Neutrophil (primary cell): ENCODE measurements around the gene PDRG1.

Experiments
- H3K27ac ChIP-seq: fragments of 200-600 bp; sonication (generic); 2 replicates; pipeline ENCODE4 v1.5.1; 2016; ENCODE audit warnings: mild to moderate bottlenecking, moderate library complexity
- H3K27me3 ChIP-seq: fragments of 200-600 bp; sonication (generic); 2 replicates; pipeline ENCODE4 v1.6.0; 2016; ENCODE audit warnings: mild to moderate bottlenecking
- H3K36me3 ChIP-seq: fragments of 200-600 bp; sonication (generic); 2 replicates; pipeline ENCODE4 v1.5.1; 2017
- H3K4me1 ChIP-seq, 2 experiments: fragments of 200-600 bp in 1 of 2; sonication (generic) in 1 of 2; 1 replicate in 1 of 2; 2 replicates in 1 of 2; pipeline versions ENCODE4 v1.5.1 to v1.6.1; 2013 to 2016; ENCODE audit warnings: low read depth in 1 of 2, low read length in 1 of 2, mild to moderate bottlenecking in 1 of 2, moderate library complexity in 1 of 2; ENCODE audit not compliant: control insufficient read depth in 1 of 2, insufficient read depth in 1 of 2
- H3K4me3 ChIP-seq, 2 experiments: fragments of 200-600 bp in 1 of 2; sonication (generic) in 1 of 2; 1 replicate in 1 of 2; 2 replicates in 1 of 2; pipeline ENCODE4 v1.5.1; 2013 to 2016; ENCODE audit warnings: low read depth in 1 of 2, low read length in 1 of 2, mild to moderate bottlenecking in 1 of 2, moderate library complexity in 1 of 2
- H3K9me3 ChIP-seq: fragments of 200-600 bp; sonication (generic); 2 replicates; pipeline ENCODE4 v1.5.1; 2016
- TF ChIP-seq, protein P1 (sequence below): fragments of 200-600 bp; sonication (generic); IDR thresholded peaks from 2 replicates; pipeline ENCODE4 v1.5.1; 2016; ENCODE audit warnings: antibody characterized with exemption

PDRG1 gene

DNA sequence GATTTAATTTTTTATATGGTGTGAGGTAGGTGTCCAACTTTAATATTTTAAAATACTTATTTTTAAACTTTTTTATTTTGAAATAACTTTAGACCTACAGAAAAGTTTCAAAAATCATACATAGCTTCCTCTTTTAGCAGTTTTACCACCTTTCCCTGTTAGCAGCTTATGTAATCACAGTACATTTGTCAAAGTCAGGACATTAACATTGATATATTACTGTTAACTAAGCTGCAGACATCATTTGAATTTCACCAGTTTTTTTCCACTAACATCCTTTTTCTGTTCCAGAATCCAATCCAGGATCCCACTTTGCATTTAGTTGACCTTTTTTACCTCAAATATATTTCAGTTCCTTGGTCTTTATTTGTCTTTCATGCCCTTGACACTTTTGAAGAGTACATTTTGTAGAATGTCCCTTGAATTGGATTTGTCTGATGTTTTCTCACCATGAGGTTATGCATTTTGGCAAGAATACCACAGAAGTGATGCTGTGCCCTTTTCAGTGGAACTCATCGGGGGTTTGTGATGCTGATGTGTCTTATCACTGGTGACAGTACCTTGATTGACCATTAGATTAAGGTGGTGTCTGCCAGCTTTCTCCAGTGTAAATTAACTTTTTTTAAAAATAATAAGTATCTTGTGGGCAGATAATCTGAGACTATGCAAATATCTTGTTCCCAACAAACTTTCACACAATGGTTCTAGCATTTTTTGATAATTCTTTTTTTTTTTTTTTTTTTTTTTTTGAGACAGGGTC, 48.0 kb downstream of the PDRG1 start:
- no peaks in the 10 kb centered on the region for H3K36me3 ChIP-seq

GRCh38 chr20:31901615-31902014, 50.2 kb downstream of the PDRG1 start:
- H3K9me3 ChIP-seq, result no peaks in the 10 kb centered on the region

More for the DNA sequence above, 48.0 kb downstream of the PDRG1 start:
- TF ChIP-seq, protein P1, sequence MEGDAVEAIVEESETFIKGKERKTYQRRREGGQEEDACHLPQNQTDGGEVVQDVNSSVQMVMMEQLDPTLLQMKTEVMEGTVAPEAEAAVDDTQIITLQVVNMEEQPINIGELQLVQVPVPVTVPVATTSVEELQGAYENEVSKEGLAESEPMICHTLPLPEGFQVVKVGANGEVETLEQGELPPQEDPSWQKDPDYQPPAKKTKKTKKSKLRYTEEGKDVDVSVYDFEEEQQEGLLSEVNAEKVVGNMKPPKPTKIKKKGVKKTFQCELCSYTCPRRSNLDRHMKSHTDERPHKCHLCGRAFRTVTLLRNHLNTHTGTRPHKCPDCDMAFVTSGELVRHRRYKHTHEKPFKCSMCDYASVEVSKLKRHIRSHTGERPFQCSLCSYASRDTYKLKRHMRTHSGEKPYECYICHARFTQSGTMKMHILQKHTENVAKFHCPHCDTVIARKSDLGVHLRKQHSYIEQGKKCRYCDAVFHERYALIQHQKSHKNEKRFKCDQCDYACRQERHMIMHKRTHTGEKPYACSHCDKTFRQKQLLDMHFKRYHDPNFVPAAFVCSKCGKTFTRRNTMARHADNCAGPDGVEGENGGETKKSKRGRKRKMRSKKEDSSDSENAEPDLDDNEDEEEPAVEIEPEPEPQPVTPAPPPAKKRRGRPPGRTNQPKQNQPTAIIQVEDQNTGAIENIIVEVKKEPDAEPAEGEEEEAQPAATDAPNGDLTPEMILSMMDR, result no peak
- Histone ChIP-seq H3K4me1 (no peaks in the 10 kb centered on the region), H3K27ac (no peak overlapping the region), H3K27me3 (no peaks in the 10 kb centered on the region), H3K9me3 (no peaks in the 10 kb centered on the region), H3K4me3 (no peak overlapping the region)

DNA sequence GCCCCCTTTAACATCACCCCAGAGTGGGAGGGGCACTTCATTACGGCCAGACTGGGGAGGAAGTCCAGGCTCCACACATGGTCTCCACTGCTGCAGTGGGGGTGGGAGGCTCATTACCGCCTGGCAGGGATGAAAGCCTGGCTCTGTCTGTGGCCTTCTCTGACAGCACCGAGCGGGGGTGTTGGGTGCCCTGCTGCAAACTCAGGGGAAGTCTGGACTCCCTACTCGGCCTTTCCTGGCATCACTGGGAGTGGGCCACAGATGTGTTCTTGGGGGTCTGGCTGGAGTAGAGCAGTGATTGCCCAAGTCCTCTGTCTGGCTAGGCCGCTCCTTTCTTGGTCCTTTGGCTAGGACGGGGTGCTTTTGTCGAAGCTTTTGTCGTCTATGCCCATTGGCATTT, 54.3 kb downstream of the PDRG1 start:
- Histone ChIP-seq H3K9me3 (no peaks in the 10 kb centered on the region), H3K4me3 (no peak overlapping the region), H3K36me3 (no peaks in the 10 kb centered on the region), H3K27me3 (no peaks in the 10 kb centered on the region), H3K27ac (no peak overlapping the region), H3K4me1 (no peaks in the 10 kb centered on the region)
- TF ChIP-seq, protein P1, result no peak

More at GRCh38 chr20:31901615-31902014, 50.2 kb downstream of the PDRG1 start:
- Histone ChIP-seq H3K36me3 (no peaks in the 10 kb centered on the region), H3K27me3 (no peaks in the 10 kb centered on the region), H3K27ac (no peak overlapping the region), H3K4me3 (no peak overlapping the region), H3K4me1 (no peaks in the 10 kb centered on the region)
- TF ChIP-seq, protein P1, result no peak

GRCh38 chr20:31896049-31896448, 55.8 kb downstream of the PDRG1 start:
- no peaks in the 10 kb centered on the region for H3K36me3 ChIP-seq
- H3K4me1 ChIP-seq, result no peaks in the 10 kb centered on the region
- H3K27me3 ChIP-seq, result no peaks in the 10 kb centered on the region
- H3K27ac ChIP-seq, result no peak overlapping the region
- TF ChIP-seq, protein P1, result no peak
- H3K9me3 ChIP-seq, result no peaks in the 10 kb centered on the region
- no peak overlapping the region for H3K4me3 ChIP-seq

DNA sequence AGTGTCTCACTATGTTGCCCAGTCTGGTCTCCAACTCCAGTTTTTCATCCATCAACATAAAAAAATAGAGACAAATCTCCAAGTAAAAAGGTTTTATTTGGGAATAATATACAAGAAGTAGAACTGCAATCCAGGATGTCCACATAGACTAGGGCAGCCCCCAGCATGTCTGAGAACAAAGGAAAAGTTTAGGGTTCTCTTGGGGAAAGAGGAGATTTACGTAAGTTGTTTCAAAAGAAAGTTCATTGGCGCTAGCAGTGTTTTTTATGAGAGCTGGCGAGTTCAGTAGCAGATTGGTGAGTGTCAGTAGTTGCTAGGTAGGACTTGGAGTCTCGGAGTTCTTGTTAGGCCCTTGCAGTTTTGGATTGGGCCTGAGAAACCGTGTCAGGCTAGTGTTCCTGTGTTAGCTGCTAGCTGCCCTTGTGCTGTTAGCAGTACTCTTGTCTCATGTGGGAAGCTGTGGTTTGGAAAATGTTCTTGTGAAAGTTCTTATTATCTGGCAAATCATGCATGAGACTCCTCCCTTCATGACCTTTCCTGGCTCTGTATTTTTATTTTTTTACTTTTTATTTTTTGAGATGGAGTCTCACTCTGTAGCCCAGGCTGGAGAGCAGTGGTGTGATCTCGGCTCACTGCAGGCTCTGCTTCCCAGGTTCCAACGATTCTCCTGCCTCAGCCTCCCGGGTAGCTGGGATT, 56.7 kb downstream of the PDRG1 start:
- no peaks in the 10 kb centered on the region for H3K27me3 ChIP-seq
- H3K9me3 ChIP-seq, result no peaks in the 10 kb centered on the region
- no peaks in the 10 kb centered on the region for H3K4me1 ChIP-seq
- H3K27ac ChIP-seq, result no peak overlapping the region
- no peaks in the 10 kb centered on the region for H3K36me3 ChIP-seq
- H3K4me3 ChIP-seq, result no peak overlapping the region
- TF ChIP-seq, protein P1, result no peak
